ENCODE measurements around the gene CD40. TPM values are rescaled to one million over a fixed set of nuclear protein-coding genes. Genes with fewer than 3 reads are reported as not detected.
A peak's percentile ranks its signal among the peaks of the same experiment; 100 is the strongest.

CD40 gene
- polyA plus RNA-seq, 3 donors: 14.4 to 26.1 (median 18.8) TPM

- H3K9ac ChIP-seq (ENCODE audit: insufficient read depth, low read length, poor library complexity, severe bottlenecking): no peak overlapping the region
- Mint-ChIP-seq H3K4me3 (no peak overlapping the region), H3K36me3 (no peaks in the 10 kb centered on the region), H3K27me3 (ENCODE audit: low read depth in 3 of 3) (peaks cover 22 to 30% (median 28%) of the 10 kb centered on the region in 3 donors), H3K27ac (peak overlapping the region in 1 of 7 donors; percentile 51), H3K9me3 (no peaks in the 10 kb centered on the region), H3K4me1 (no peaks in the 10 kb centered on the region)
- no peak overlapping the region for H3K27ac ChIP-seq (ENCODE audit: low read depth in 1 of 2, low read length in 2 of 2)
- no peaks in the 10 kb centered on the region for H3K4me1 ChIP-seq (ENCODE audit: control insufficient read depth in 1 of 2, insufficient read depth in 2 of 2, low read length in 2 of 2)
- no peaks in the 10 kb centered on the region for H3K9me3 ChIP-seq (replicated peaks in 1 of 2; ENCODE audit: control insufficient read depth in 1 of 2, insufficient read depth in 1 of 2, low read length in 2 of 2)
- intact Hi-C loops (cut with micrococcal nuclease): no loop called here
- no peak overlapping the region for H2AFZ ChIP-seq (ENCODE audit: insufficient read depth, low read depth, low read length, poor library complexity, severe bottlenecking)
- H3K4me3 ChIP-seq (replicated peaks in 1 of 3; ENCODE audit: low read depth in 2 of 3, low read length in 3 of 3): no peak overlapping the region
- no peak overlapping the region for H3K4me2 ChIP-seq (replicated peaks; ENCODE audit: extremely low read depth, low read length, poor library complexity, severe bottlenecking)
- no peak for TF ChIP-seq CTCF (IDR thresholded peaks at IDR 0.05)
- peaks cover 0 to 20% of the 10 kb centered on the region in 2 donors for H3K27me3 ChIP-seq (ENCODE audit: control insufficient read depth in 2 of 2, insufficient read depth in 2 of 2, low read length in 2 of 2)
- no peaks in the 10 kb centered on the region for H3K79me2 ChIP-seq (ENCODE audit: insufficient read depth, low read length)
- 90% methylated on average over 8 of the region's 8 CpGs for WGBS (ENCODE audit: insufficient coverage)
- H3K36me3 ChIP-seq (replicated peaks in 1 of 2; ENCODE audit: control insufficient read depth in 1 of 2, insufficient read depth in 2 of 2, low read length in 2 of 2): no peaks in the 10 kb centered on the region
- DNase-seq: no peak
- H4K20me1 ChIP-seq (ENCODE audit: insufficient read depth, low read length): no peaks in the 10 kb centered on the region
Measured at GRCh38 chr20:46144432-46145025, 26.4 kb downstream of the CD40 start.

GRCh38 chr20:46145713-46146112 lies 27.6 kb downstream of the CD40 start:
- intact Hi-C loops (cut with micrococcal nuclease): no loop called here
- WGBS (ENCODE audit: insufficient coverage): 100% methylated on average over 1 of the region's 3 CpGs
- no peaks in the 10 kb centered on the region for H4K20me1 ChIP-seq (ENCODE audit: insufficient read depth, low read length)
- no peaks in the 10 kb centered on the region for H3K36me3 ChIP-seq (replicated peaks in 1 of 2; ENCODE audit: control insufficient read depth in 1 of 2, insufficient read depth in 2 of 2, low read length in 2 of 2)
- no peaks in the 10 kb centered on the region for H3K9me3 ChIP-seq (replicated peaks in 1 of 2; ENCODE audit: control insufficient read depth in 1 of 2, insufficient read depth in 1 of 2, low read length in 2 of 2)
- no peak overlapping the region for H3K4me2 ChIP-seq (replicated peaks; ENCODE audit: extremely low read depth, low read length, poor library complexity, severe bottlenecking)
- no peaks in the 10 kb centered on the region for H3K79me2 ChIP-seq (ENCODE audit: insufficient read depth, low read length)
- H2AFZ ChIP-seq (ENCODE audit: insufficient read depth, low read depth, low read length, poor library complexity, severe bottlenecking): no peak overlapping the region
- H3K4me3 Mint-ChIP-seq: no peak overlapping the region
- no peaks in the 10 kb centered on the region for H3K36me3 Mint-ChIP-seq
- peaks cover 19 to 26% (median 25%) of the 10 kb centered on the region in 3 donors for H3K27me3 Mint-ChIP-seq (ENCODE audit: low read depth in 3 of 3)
- no peaks in the 10 kb centered on the region for H3K4me1 ChIP-seq (ENCODE audit: control insufficient read depth in 1 of 2, insufficient read depth in 2 of 2, low read length in 2 of 2)
- no peak overlapping the region for H3K27ac Mint-ChIP-seq
- no peaks in the 10 kb centered on the region for H3K9me3 Mint-ChIP-seq
- no peak overlapping the region for H3K27ac ChIP-seq (ENCODE audit: low read depth in 1 of 2, low read length in 2 of 2)
- TF ChIP-seq CTCF (IDR thresholded peaks at IDR 0.05): no peak
- H3K9ac ChIP-seq (ENCODE audit: insufficient read depth, low read length, poor library complexity, severe bottlenecking): no peak overlapping the region
- peaks cover 0 to 15% of the 10 kb centered on the region in 2 donors for H3K27me3 ChIP-seq (ENCODE audit: control insufficient read depth in 2 of 2, insufficient read depth in 2 of 2, low read length in 2 of 2)
- H3K4me3 ChIP-seq (replicated peaks in 1 of 3; ENCODE audit: low read depth in 2 of 3, low read length in 3 of 3): no peak overlapping the region
- DNase-seq: no peak
- no peaks in the 10 kb centered on the region for H3K4me1 Mint-ChIP-seq

Measured in CD14-positive monocyte (primary cell).